Peyer's patch (tissue), 4 donors: Measurements from ENCODE around the gene TLL1.

Experiments used
- POLR2A ChIP-seq, 2 donors: fragments of 450-650 bp; IDR thresholded peaks; one replicate each; pipeline ENCODE4 v1.5.1; 2017; ENCODE audit warnings: antibody characterized with exemption in 2 of 2, mild to moderate bottlenecking in 2 of 2, moderate library complexity in 2 of 2
- TF ChIP-seq, protein P1 (sequence below), 6 experiments: fragments of 450-650 bp in 4 of 6; fragments of 200-600 bp in 2 of 6; sonication (generic) in 1 of 6; IDR thresholded peaks; one replicate each; pipeline ENCODE4 v1.5.1; 2017 to 2019; ENCODE audit warnings: antibody characterized with exemption in 6 of 6, mild to moderate bottlenecking in 3 of 6, moderate library complexity in 1 of 6

DNA sequence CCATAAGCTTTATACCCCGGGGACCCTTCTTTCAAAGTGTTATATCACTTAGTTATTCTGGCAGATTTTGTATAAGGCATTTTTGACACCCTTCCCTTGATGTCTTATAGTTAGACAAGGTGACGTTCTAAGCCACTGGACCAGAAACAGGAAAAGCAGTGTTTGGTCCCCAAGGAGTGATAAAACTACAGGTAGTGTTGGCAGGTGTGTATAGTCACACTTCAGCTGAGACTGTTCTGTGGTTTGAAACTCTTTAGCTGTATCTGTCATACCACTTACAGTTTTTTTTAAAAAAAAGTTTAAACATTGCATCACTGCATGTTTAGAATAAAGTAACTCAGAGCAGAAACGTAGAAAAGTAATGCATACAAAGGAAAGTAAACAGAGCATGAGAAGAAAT lies 48.5 kb downstream of the TLL1 start:
- TF ChIP-seq, protein P1, sequence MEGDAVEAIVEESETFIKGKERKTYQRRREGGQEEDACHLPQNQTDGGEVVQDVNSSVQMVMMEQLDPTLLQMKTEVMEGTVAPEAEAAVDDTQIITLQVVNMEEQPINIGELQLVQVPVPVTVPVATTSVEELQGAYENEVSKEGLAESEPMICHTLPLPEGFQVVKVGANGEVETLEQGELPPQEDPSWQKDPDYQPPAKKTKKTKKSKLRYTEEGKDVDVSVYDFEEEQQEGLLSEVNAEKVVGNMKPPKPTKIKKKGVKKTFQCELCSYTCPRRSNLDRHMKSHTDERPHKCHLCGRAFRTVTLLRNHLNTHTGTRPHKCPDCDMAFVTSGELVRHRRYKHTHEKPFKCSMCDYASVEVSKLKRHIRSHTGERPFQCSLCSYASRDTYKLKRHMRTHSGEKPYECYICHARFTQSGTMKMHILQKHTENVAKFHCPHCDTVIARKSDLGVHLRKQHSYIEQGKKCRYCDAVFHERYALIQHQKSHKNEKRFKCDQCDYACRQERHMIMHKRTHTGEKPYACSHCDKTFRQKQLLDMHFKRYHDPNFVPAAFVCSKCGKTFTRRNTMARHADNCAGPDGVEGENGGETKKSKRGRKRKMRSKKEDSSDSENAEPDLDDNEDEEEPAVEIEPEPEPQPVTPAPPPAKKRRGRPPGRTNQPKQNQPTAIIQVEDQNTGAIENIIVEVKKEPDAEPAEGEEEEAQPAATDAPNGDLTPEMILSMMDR (IDR thresholded peaks at IDR 0.05) = no peak
- TF ChIP-seq POLR2A (IDR thresholded peaks at IDR 0.05) = no peak
